Esophagus (tissue), 2 donors: ENCODE data around the gene TMEM120B. TPM values are rescaled to one million over a fixed set of nuclear protein-coding genes. Genes with fewer than 3 reads are reported as not detected.

ENCODE experiments used
- H3K27ac ChIP-seq, 2 donors: one replicate each; pipeline ENCODE4 v1.5.1; 2013; ENCODE audit warnings: low read depth in 2 of 2, mild to moderate bottlenecking in 2 of 2, inconsistent platforms in 1 of 2, low read length in 1 of 2, moderate library complexity in 1 of 2
- H3K27me3 ChIP-seq, 2 donors: one replicate each; pipeline ENCODE4 v1.6.1; 2013; ENCODE audit warnings: low read length in 2 of 2, control low read depth in 1 of 2, mild to moderate bottlenecking in 1 of 2; ENCODE audit not compliant: insufficient read depth in 2 of 2, control insufficient read depth in 1 of 2
- H3K36me3 ChIP-seq, 2 donors: one replicate each; pipeline ENCODE4 v1.6.1; 2013; ENCODE audit warnings: low read length in 1 of 2; ENCODE audit not compliant: control insufficient read depth in 2 of 2, insufficient read depth in 2 of 2
- H3K4me1 ChIP-seq, 2 donors: one replicate each; pipeline ENCODE4 v1.6.1; 2013; ENCODE audit warnings: low read length in 1 of 2; ENCODE audit not compliant: control insufficient read depth in 2 of 2, insufficient read depth in 2 of 2
- H3K4me3 ChIP-seq, 2 donors: one replicate each; pipeline ENCODE4 v1.5.1; 2013; ENCODE audit warnings: low read length in 2 of 2, mild to moderate bottlenecking in 2 of 2, low read depth in 1 of 2, moderate library complexity in 1 of 2
- H3K9me3 ChIP-seq, 2 donors: one replicate each; pipeline ENCODE4 v1.6.1; 2013; ENCODE audit warnings: mild to moderate bottlenecking in 2 of 2, low read depth in 1 of 2, low read length in 1 of 2, moderate library complexity in 1 of 2; ENCODE audit not compliant: control insufficient read depth in 2 of 2, insufficient read depth in 1 of 2
- WGBS, 2 donors: extraction: QIAGEN DNeasy Blood & Tissue Kit; methylation state at CpG; one replicate each; pipeline ENCODE4 v1.1.7; 2013; 5-methylcytosine and 5-hydroxymethylcytosine counted together
- polyA plus RNA-seq, 2 donors: library from polyadenylated mRNA; stranded (reverse); fragments of 200-250 nt; gene quantifications; one replicate each; pipeline ENCODE4 v1.2.3, GENCODE V29; 2013
- donor health status: healthy with polysubstance abuse.
- donor health status: Bipolar disorder and iron deficiency.

Gene TMEM120B
- polyA plus RNA-seq, 2 donors = 1.9 to 5.1 TPM

DNA sequence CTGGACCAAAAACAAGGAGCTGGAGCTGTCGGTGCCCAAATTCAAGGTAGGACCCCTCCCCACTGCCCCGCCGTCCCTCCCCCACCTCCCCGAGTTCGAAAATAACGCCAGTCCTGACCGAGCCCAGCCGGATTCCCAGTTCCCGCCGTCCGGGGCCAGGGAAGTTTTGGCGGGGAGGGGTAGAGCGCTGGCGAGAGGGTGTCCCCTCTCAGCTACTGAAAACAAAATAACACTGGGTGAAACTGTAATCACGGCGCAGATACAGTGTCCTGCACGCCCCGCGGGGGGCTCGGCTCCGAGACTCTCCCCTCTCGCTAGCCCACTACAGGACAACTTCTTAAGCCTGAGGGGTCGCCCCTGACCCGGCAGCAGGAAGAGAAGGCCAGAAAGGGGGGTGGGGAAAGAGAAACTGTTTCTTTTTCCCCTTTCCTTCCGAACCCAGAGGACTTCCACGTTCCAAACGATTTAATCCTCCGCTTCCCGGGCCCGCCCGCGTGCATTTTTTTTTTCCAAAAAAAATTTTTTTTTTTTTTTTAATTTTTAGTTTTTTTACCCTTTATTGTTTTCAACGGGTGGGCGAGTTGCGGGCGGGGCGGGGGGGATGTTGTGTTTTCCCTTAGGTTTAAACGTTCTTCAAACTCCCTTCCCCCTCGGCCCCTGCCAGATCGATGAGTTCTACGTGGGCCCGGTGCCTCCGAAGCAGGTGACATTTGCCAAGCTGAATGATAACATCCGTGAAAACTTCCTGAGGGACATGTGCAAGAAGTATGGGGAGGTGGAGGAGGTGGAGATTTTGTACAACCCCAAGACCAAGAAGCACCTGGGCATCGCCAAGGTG is 92.8 kb downstream of the TMEM120B start:
- H3K36me3 ChIP-seq = peaks cover 0 to 19% of the 10 kb centered on the region in 2 donors
- no peaks in the 10 kb centered on the region for H3K9me3 ChIP-seq
- H3K27me3 ChIP-seq = no peaks in the 10 kb centered on the region
- H3K4me1 ChIP-seq = peaks cover 5 to 10% of the 10 kb centered on the region in 2 donors
- H3K4me3 ChIP-seq = peak overlapping the region; percentile 71 to 88
- H3K27ac ChIP-seq = peak overlapping the region; percentile 99
- 1% methylated on average over 45 of the region's 45 CpGs for WGBS, 2 donors

DNA sequence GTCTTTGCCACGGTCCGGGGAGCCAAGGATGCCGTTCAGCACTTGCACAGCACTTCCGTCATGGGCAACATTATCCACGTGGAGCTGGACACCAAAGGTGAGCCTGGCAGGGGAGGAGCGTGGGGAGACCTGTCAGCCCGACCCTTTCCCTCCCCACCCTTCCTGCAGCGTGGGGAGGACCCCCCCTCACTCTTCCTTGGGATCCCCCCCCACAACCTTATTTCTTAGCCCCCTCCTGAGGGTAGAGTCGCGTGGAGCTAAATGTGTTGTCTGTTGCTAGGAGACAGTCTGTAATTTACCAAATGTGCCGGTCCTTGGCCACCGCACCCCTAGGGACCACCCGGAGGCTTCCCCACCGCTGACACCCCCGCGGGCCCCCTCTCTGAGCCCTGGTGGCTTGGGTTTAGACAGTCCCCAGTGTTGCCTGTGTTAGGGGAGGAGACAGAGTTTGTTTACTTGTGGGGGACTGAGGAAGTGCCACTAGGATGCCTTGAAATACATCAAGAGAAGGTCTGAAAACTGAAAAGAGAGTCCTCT is 93.5 kb downstream of the TMEM120B start:
- Histone ChIP-seq H3K4me1 (peaks cover 8 to 10% of the 10 kb centered on the region in 2 donors), H3K27ac (peak overlapping the region; percentile 22 to 26), H3K27me3 (no peaks in the 10 kb centered on the region), H3K36me3 (peaks cover 0 to 25% of the 10 kb centered on the region in 2 donors), H3K9me3 (no peaks in the 10 kb centered on the region), H3K4me3 (peak overlapping the region; percentile 50 to 88)
- 2% methylated on average over 14 to 16 of the region's 16 CpGs for WGBS, 2 donors

DNA sequence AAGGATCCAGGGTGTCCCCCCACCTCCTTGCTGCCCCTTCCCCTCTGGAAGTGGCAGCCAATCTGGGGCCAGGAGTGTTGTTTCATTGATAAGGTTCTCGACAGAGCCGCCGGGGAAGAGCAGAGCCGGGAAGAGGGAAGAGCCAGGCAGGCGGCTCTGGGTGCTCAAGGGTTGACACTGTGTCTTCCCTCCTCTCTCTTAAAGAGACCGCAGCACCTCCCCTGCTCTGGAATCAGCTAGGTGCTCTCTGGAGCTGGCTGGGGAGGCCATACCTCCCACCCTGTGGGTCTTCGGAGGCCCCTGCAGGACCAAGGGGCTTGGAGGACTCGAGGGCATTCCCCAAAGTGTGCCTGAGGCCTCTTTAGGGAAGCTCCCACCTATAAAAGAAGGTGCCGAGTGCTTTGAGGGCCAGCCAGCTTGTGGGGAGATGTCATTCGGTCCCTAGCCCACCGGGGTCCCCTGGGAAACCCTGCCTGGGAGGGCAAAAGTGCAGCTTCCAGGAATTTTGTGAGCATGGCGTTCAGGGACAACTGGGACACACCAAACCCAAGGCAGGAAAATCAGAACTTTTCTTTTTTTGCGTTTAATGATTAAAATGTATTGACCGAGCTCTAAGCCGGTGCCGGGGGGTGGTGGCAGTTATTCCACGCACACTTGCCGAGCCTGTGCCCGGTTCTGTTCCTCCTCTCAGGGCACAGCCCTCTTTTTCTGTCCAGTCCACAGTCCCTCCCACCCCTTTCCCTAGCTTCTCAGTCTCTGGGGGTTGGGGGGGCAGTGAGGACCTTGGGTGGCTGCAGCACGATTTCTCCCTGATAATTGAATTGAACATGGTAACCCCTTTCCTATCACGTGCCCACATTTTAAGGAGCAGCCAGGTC is 94.2 kb downstream of the TMEM120B start:
- Histone ChIP-seq H3K9me3 (no peaks in the 10 kb centered on the region), H3K36me3 (peaks cover 0 to 30% of the 10 kb centered on the region in 2 donors), H3K4me1 (peaks cover 10 to 15% of the 10 kb centered on the region in 2 donors), H3K27me3 (no peaks in the 10 kb centered on the region), H3K27ac (peak overlapping the region; percentile 15 to 22), H3K4me3 (peak overlapping the region; percentile 50 to 88)
- 27 to 36% methylated on average over 21 of the region's 21 CpGs for WGBS, 2 donors

DNA sequence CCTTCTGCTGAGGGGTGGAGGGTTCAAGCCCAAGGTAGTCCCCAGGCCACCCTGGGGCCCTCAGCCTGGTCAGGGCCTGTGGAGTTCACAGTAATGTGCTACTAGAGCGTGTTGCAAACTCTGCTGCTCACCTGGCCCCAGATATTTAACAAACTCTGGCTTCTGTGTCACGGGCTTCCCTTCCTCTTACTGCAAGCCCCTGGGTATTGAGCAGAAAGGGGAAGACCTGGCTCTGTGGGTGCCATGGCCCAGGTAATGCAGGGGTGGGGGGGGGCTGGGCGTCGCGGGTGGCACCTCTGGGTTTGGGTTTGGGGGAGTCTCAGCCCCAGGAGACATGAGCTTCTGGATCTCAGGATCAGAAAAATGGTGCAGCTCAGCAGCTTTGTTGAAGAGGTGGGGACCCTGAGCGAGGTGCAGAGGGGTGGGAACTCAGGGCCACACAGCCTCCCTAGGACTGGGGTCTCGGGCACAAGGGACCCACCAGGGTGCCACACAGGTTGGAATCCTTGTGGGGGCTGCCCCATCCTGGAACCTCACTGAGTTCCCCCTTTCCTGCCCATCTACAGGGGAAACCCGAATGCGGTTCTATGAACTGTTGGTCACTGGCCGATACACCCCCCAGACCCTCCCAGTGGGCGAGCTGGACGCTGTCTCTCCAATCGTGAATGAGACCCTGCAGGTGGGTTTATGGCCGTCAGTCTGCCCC is 95.2 kb downstream of the TMEM120B start:
- WGBS, 2 donors = 78 to 79% methylated on average over 14 of the region's 14 CpGs

DNA sequence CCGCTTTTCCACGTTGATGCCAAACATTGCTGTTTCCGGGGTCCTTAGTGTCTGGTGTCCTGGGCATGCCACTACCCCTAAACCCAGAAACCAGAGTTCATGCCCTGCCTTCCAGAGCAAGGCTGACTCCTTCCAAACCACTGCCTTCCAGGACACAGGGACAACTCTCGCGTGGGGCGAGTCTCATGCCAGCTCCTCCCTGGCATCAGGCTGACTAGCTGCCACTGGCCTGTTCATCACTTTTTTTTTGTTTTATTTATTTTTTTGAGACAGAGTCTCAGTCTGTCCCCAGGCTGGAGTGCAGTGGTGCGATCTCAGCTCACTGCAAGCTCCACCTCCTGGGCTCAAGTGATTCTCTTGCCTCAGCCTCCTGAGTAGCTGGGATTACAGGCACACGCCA is 96.1 kb downstream of the TMEM120B start:
- Histone ChIP-seq H3K36me3 (peaks cover 0 to 30% of the 10 kb centered on the region in 2 donors), H3K4me3 (no peak overlapping the region), H3K9me3 (no peaks in the 10 kb centered on the region), H3K27me3 (no peaks in the 10 kb centered on the region), H3K4me1 (peaks cover 10 to 23% of the 10 kb centered on the region in 2 donors), H3K27ac (peak overlapping the region in 1 of 2 donors; percentile 51)
- 87 to 90% methylated on average over 8 of the region's 8 CpGs for WGBS, 2 donors

More for the DNA sequence above, 95.2 kb downstream of the TMEM120B start:
- Histone ChIP-seq H3K27ac (no peak overlapping the region), H3K4me1 (peaks cover 10 to 21% of the 10 kb centered on the region in 2 donors), H3K36me3 (peaks cover 0 to 30% of the 10 kb centered on the region in 2 donors), H3K4me3 (no peak overlapping the region), H3K9me3 (no peaks in the 10 kb centered on the region), H3K27me3 (no peaks in the 10 kb centered on the region)

DNA sequence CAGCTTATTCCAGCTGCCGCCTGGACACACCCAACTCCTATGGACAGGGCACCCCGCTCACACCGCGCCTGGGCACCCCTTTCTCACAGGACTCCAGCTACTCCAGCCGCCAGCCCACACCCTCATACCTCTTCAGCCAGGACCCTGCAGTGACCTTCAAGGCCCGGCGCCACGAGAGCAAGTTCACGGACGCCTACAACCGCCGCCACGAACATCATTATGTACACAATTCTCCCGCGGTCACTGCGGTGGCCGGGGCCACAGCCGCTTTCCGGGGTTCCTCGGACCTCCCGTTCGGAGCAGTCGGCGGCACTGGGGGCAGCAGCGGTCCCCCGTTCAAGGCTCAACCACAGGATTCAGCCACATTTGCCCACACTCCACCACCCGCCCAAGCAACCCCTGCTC is 97.2 kb downstream of the TMEM120B start:
- H3K36me3 ChIP-seq = peaks cover 4 to 35% of the 10 kb centered on the region in 2 donors

DNA sequence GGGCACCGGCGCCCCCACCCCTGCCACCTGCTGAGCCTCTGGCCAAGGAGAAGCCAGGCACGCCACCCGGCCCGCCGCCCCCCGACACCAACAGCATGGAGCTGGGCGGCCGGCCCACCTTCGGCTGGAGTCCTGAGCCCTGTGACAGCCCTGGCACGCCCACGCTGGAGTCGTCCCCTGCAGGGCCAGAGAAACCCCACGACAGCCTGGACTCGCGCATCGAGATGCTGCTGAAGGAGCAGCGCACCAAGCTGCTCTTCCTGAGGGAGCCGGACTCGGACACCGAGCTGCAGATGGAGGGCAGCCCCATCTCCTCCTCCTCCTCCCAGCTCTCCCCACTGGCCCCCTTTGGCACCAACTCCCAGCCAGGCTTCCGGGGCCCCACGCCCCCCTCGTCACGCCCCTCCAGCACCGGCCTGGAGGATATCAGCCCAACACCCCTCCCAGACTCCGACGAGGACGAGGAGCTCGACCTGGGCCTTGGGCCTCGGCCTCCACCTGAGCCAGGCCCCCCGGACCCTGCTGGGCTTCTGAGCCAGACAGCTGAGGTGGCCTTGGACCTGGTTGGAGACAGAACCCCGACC is 97.8 kb downstream of the TMEM120B start:
- H3K27ac ChIP-seq = no peak overlapping the region
- H3K36me3 ChIP-seq = peaks cover 5 to 40% of the 10 kb centered on the region in 2 donors
- H3K4me3 ChIP-seq = no peak overlapping the region

More for the DNA sequence above, 97.2 kb downstream of the TMEM120B start:
- 87 to 91% methylated on average over 27 of the region's 27 CpGs for WGBS, 2 donors
- H3K9me3 ChIP-seq = no peaks in the 10 kb centered on the region
- H3K27me3 ChIP-seq = no peaks in the 10 kb centered on the region
- H3K27ac ChIP-seq = no peak overlapping the region
- no peak overlapping the region for H3K4me3 ChIP-seq
- peaks cover 10 to 23% of the 10 kb centered on the region in 2 donors for H3K4me1 ChIP-seq

DNA sequence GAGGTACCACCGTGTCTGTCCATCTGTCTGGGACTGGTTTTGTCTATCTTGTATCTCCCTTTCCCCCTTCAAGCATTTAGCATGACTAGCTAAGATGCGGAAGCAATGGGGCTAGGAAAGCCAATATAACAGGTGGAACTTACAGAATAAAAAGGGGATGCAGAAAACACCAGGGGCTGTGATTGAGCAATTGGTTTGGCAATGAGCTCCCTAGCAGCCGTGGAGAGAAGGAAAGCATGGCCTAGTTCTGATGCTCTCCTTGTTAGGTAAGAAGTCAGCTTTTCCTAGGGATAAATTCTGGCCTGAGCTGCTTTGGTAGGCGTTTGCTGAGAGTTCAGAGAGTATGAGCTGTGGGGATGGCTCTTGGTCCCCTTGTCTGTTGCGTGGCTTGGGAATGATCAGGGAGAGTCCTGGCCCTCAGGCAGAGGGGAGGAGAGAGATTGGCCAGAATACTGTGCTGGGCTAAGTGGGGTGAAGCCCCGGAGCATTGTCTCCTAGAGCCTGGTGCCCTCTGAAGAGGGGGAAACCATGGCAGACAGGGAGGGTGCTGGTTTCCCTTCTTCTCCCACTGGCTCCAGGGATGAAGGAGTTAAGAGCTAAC is 98.4 kb downstream of the TMEM120B start:
- Histone ChIP-seq H3K4me3 (peak overlapping the region; percentile 56 to 72), H3K36me3 (peaks cover 5 to 40% of the 10 kb centered on the region in 2 donors), H3K27ac (peak overlapping the region in 1 of 2 donors; percentile 90), H3K9me3 (no peaks in the 10 kb centered on the region), H3K27me3 (no peaks in the 10 kb centered on the region), H3K4me1 (peaks cover 8 to 20% of the 10 kb centered on the region in 2 donors)
- WGBS, 2 donors = 48 to 57% methylated on average over 6 of the region's 6 CpGs

More for the DNA sequence above, 97.8 kb downstream of the TMEM120B start:
- WGBS, 2 donors = 74 to 80% methylated on average over 30 to 33 of the region's 33 CpGs
- H3K9me3 ChIP-seq = no peaks in the 10 kb centered on the region
- H3K4me1 ChIP-seq = peaks cover 10 to 23% of the 10 kb centered on the region in 2 donors
- no peaks in the 10 kb centered on the region for H3K27me3 ChIP-seq
